Measurements from ENCODE around the gene RARG. TPM values are rescaled to one million over a fixed set of nuclear protein-coding genes. Genes with fewer than 3 reads are reported as not detected.

Gene RARG
- total RNA-seq, 1 donor from 2014 or later, result 0.27 TPM

- H3K27ac Mint-ChIP-seq (ENCODE audit: unreplicated experiment), result no peak overlapping the region
- H3K4me3 Mint-ChIP-seq (ENCODE audit: unreplicated experiment), result no peak overlapping the region
- peaks cover 8% of the 10 kb centered on the region for H3K27me3 Mint-ChIP-seq (ENCODE audit: unreplicated experiment)
- no peak for TF ChIP-seq CTCF (IDR thresholded peaks at IDR 0.05; ENCODE audit: partially characterized antibody, unreplicated experiment)
- peaks cover 5% of the 10 kb centered on the region for H3K9me3 Mint-ChIP-seq (ENCODE audit: unreplicated experiment)
- peaks cover 11% of the 10 kb centered on the region for H3K4me1 Mint-ChIP-seq (ENCODE audit: low read depth, unreplicated experiment)
- H3K36me3 Mint-ChIP-seq (ENCODE audit: unreplicated experiment), result no peaks in the 10 kb centered on the region
- DNase-seq, result no peak
Observed at GRCh38 chr12:53185582-53186153, 46.3 kb downstream of the RARG start.

GRCh38 chr12:53184828-53185227 lies 47.2 kb downstream of the RARG start:
- Mint-ChIP-seq H3K27me3 (ENCODE audit: unreplicated experiment) (peaks cover 8% of the 10 kb centered on the region), H3K4me1 (ENCODE audit: low read depth, unreplicated experiment) (peaks cover 11% of the 10 kb centered on the region), H3K36me3 (ENCODE audit: unreplicated experiment) (no peaks in the 10 kb centered on the region), H3K9me3 (ENCODE audit: unreplicated experiment) (peaks cover 9% of the 10 kb centered on the region), H3K27ac (ENCODE audit: unreplicated experiment) (no peak overlapping the region), H3K4me3 (ENCODE audit: unreplicated experiment) (no peak overlapping the region)
- TF ChIP-seq CTCF (IDR thresholded peaks at IDR 0.05; ENCODE audit: partially characterized antibody, unreplicated experiment), result no peak
- DNase-seq, result no peak

- Mint-ChIP-seq H3K27ac (ENCODE audit: unreplicated experiment) (no peak overlapping the region), H3K4me3 (ENCODE audit: unreplicated experiment) (peak overlapping the region; percentile 63), H3K9me3 (ENCODE audit: unreplicated experiment) (peaks cover 12% of the 10 kb centered on the region), H3K4me1 (ENCODE audit: low read depth, unreplicated experiment) (peaks cover 17% of the 10 kb centered on the region), H3K27me3 (ENCODE audit: unreplicated experiment) (peaks cover 10% of the 10 kb centered on the region), H3K36me3 (ENCODE audit: unreplicated experiment) (no peaks in the 10 kb centered on the region)
- no peak for TF ChIP-seq CTCF (IDR thresholded peaks at IDR 0.05; ENCODE audit: partially characterized antibody, unreplicated experiment)
- DNase-seq, result no peak
Observed at GRCh38 chr12:53182903-53183302, 49.1 kb downstream of the RARG start.

- DNase-seq, result no peak
- H3K9me3 Mint-ChIP-seq (ENCODE audit: unreplicated experiment), result peaks cover 12% of the 10 kb centered on the region
- peak overlapping the region; percentile 93 for H3K4me3 Mint-ChIP-seq (ENCODE audit: unreplicated experiment)
- TF ChIP-seq CTCF (IDR thresholded peaks at IDR 0.05; ENCODE audit: partially characterized antibody, unreplicated experiment), result no peak
- H3K27me3 Mint-ChIP-seq (ENCODE audit: unreplicated experiment), result peaks cover 10% of the 10 kb centered on the region
- H3K36me3 Mint-ChIP-seq (ENCODE audit: unreplicated experiment), result no peaks in the 10 kb centered on the region
- H3K4me1 Mint-ChIP-seq (ENCODE audit: low read depth, unreplicated experiment), result peaks cover 17% of the 10 kb centered on the region
- H3K27ac Mint-ChIP-seq (ENCODE audit: unreplicated experiment), result no peak overlapping the region
Observed at GRCh38 chr12:53181935-53182334, 50.1 kb downstream of the RARG start.

- Mint-ChIP-seq H3K27me3 (ENCODE audit: unreplicated experiment) (peaks cover 10% of the 10 kb centered on the region), H3K27ac (ENCODE audit: unreplicated experiment) (peak overlapping the region; percentile 75), H3K9me3 (ENCODE audit: unreplicated experiment) (peaks cover 12% of the 10 kb centered on the region), H3K36me3 (ENCODE audit: unreplicated experiment) (no peaks in the 10 kb centered on the region), H3K4me1 (ENCODE audit: low read depth, unreplicated experiment) (peaks cover 17% of the 10 kb centered on the region), H3K4me3 (ENCODE audit: unreplicated experiment) (peak overlapping the region; percentile 93)
- TF ChIP-seq CTCF (IDR thresholded peaks at IDR 0.05; ENCODE audit: partially characterized antibody, unreplicated experiment), result peak; percentile 27
- DNase-seq, result peak; percentile 86
Observed at GRCh38 chr12:53180931-53181645, 50.9 kb downstream of the RARG start.

Measured in glutamatergic neuron (in vitro differentiated cells).